Measurements from ENCODE around the gene IL17A.

IL17A gene

GRCh38 chr6:52143551-52143950, 42.6 kb upstream of the IL17A start:
- no peak overlapping the region for H3K9ac ChIP-seq (ENCODE audit: low read length)
- no peak overlapping the region for H3K4me3 ChIP-seq (ENCODE audit: low read depth, low read length, poor library complexity, severe bottlenecking)
- H3K79me2 ChIP-seq (ENCODE audit: insufficient read depth, low read length), result no peaks in the 10 kb centered on the region
- no peaks in the 10 kb centered on the region for H3K36me3 ChIP-seq (ENCODE audit: insufficient read depth, low read length)
- no peaks in the 10 kb centered on the region for H3K27me3 ChIP-seq (ENCODE audit: insufficient read depth, low read length)
- H4K20me1 ChIP-seq (ENCODE audit: insufficient read depth, low read length), result no peaks in the 10 kb centered on the region
- H3K9me2 ChIP-seq (ENCODE audit: low read depth, low read length), result no peaks in the 10 kb centered on the region
- no peak overlapping the region for H3K4me2 ChIP-seq (ENCODE audit: low read length)
- H3K4me1 ChIP-seq (ENCODE audit: insufficient read depth, low read length, severe bottlenecking), result no peaks in the 10 kb centered on the region
- no peaks in the 10 kb centered on the region for H3F3A ChIP-seq (ENCODE audit: insufficient read depth, low read length)
- no peaks in the 10 kb centered on the region for H3K9me3 ChIP-seq (ENCODE audit: low read length)
- no peak overlapping the region for H3K27ac ChIP-seq (ENCODE audit: low read depth, low read length, poor library complexity, severe bottlenecking)
- H2AFZ ChIP-seq (ENCODE audit: low read length), result no peak overlapping the region
- TF ChIP-seq CTCF (IDR thresholded peaks at IDR 0.05; ENCODE audit: low read length) (no peak), EZH2 (IDR thresholded peaks at IDR 0.05; ENCODE audit: borderline replicate concordance, low read length) (no peak)

- TF ChIP-seq CTCF (IDR thresholded peaks at IDR 0.05; ENCODE audit: low read length), result no peak
- no peak for TF ChIP-seq EZH2 (IDR thresholded peaks at IDR 0.05; ENCODE audit: borderline replicate concordance, low read length)
- H3K4me1 ChIP-seq (ENCODE audit: insufficient read depth, low read length, severe bottlenecking), result no peaks in the 10 kb centered on the region
- no peak overlapping the region for H3K9ac ChIP-seq (ENCODE audit: low read length)
- H3K79me2 ChIP-seq (ENCODE audit: insufficient read depth, low read length), result no peaks in the 10 kb centered on the region
- no peak overlapping the region for H3K27ac ChIP-seq (ENCODE audit: low read depth, low read length, poor library complexity, severe bottlenecking)
- no peak overlapping the region for H3K4me2 ChIP-seq (ENCODE audit: low read length)
- no peak overlapping the region for H3K4me3 ChIP-seq (ENCODE audit: low read depth, low read length, poor library complexity, severe bottlenecking)
- H3K36me3 ChIP-seq (ENCODE audit: insufficient read depth, low read length), result no peaks in the 10 kb centered on the region
- H3K9me3 ChIP-seq (ENCODE audit: low read length), result no peaks in the 10 kb centered on the region
- H3K9me2 ChIP-seq (ENCODE audit: low read depth, low read length), result no peaks in the 10 kb centered on the region
- no peaks in the 10 kb centered on the region for H3K27me3 ChIP-seq (ENCODE audit: insufficient read depth, low read length)
- H3F3A ChIP-seq (ENCODE audit: insufficient read depth, low read length), result no peaks in the 10 kb centered on the region
- no peak overlapping the region for H2AFZ ChIP-seq (ENCODE audit: low read length)
- H4K20me1 ChIP-seq (ENCODE audit: insufficient read depth, low read length), result no peaks in the 10 kb centered on the region
Observed at GRCh38 chr6:52144196-52145076, 41.7 kb upstream of the IL17A start.

GRCh38 chr6:52146851-52147445, 39.2 kb upstream of the IL17A start:
- no peak overlapping the region for H3K9ac ChIP-seq (ENCODE audit: low read length)
- no peak overlapping the region for H3K27ac ChIP-seq (ENCODE audit: low read depth, low read length, poor library complexity, severe bottlenecking)
- TF ChIP-seq CTCF (IDR thresholded peaks at IDR 0.05; ENCODE audit: low read length) (no peak), EZH2 (IDR thresholded peaks at IDR 0.05; ENCODE audit: borderline replicate concordance, low read length) (no peak)
- no peaks in the 10 kb centered on the region for H4K20me1 ChIP-seq (ENCODE audit: insufficient read depth, low read length)
- H3K9me2 ChIP-seq (ENCODE audit: low read depth, low read length), result no peaks in the 10 kb centered on the region
- no peaks in the 10 kb centered on the region for H3K27me3 ChIP-seq (ENCODE audit: insufficient read depth, low read length)
- H2AFZ ChIP-seq (ENCODE audit: low read length), result no peak overlapping the region
- no peak overlapping the region for H3K4me3 ChIP-seq (ENCODE audit: low read depth, low read length, poor library complexity, severe bottlenecking)
- H3K9me3 ChIP-seq (ENCODE audit: low read length), result no peaks in the 10 kb centered on the region
- H3F3A ChIP-seq (ENCODE audit: insufficient read depth, low read length), result no peaks in the 10 kb centered on the region
- no peak overlapping the region for H3K4me2 ChIP-seq (ENCODE audit: low read length)
- H3K36me3 ChIP-seq (ENCODE audit: insufficient read depth, low read length), result no peaks in the 10 kb centered on the region
- no peaks in the 10 kb centered on the region for H3K4me1 ChIP-seq (ENCODE audit: insufficient read depth, low read length, severe bottlenecking)
- H3K79me2 ChIP-seq (ENCODE audit: insufficient read depth, low read length), result no peaks in the 10 kb centered on the region

Data from OCI-LY1 (cell line).